ENCODE data around the gene ZFC3H1.

GRCh38 chr12:71589478-71589881 lies 74.2 kb downstream of the ZFC3H1 start:
- TF ChIP-seq CTCF (IDR thresholded peaks at IDR 0.05) (no peak), POLR2A (IDR thresholded peaks at IDR 0.05) (no peak)
